Right lobe of liver (tissue), 4 donors: Measurements from ENCODE around the gene KIRREL2.

Experiments used
- POLR2A ChIP-seq: fragments of 450-650 bp; IDR thresholded peaks from one replicate; pipeline ENCODE4 v1.6.1; 2017; ENCODE audit warnings: antibody characterized with exemption, mild to moderate bottlenecking
- TF ChIP-seq, protein P1 (sequence below), 4 donors: fragments of 200-600 bp in 3 of 4; fragments of 450-650 bp in 1 of 4; IDR thresholded peaks; one replicate each; pipeline versions ENCODE4 v1.5.1 to v1.8.0; 2016 to 2022; ENCODE audit warnings: antibody characterized with exemption in 4 of 4, mild to moderate bottlenecking in 2 of 4
- donor health status: DM: no; HTN: no; CAD: no.
- donor health status: DM: no; HTN: no; CAD: no.
- donor health status: DM: no; HTN: yes; CAD: no.

DNA sequence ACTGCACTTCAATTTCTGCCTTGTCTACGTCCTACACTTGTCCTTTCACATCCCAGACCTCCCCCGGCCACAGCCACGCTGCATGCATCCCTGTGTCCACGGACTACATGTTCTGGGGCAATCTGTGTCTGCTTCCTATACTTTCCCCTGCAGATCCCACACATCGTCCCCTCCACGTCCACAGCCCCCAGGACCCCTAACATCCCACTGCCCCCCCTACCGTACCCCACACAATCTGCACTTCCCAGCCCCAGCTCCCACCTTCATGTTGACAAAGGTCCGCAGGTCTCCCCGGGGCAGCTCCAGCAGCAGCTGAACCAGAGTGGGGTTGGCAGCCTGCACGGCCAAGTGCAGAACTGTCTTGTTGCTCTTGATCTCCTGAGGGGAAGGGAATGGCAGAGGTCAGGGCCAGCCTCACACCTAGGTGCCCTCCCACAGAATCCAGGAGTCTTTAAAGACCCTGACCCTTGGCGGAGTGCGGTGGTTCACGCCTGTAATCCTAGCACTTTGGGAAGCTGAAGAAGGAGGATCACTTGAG lies 33.5 kb downstream of the KIRREL2 start:
- TF ChIP-seq, protein P1, sequence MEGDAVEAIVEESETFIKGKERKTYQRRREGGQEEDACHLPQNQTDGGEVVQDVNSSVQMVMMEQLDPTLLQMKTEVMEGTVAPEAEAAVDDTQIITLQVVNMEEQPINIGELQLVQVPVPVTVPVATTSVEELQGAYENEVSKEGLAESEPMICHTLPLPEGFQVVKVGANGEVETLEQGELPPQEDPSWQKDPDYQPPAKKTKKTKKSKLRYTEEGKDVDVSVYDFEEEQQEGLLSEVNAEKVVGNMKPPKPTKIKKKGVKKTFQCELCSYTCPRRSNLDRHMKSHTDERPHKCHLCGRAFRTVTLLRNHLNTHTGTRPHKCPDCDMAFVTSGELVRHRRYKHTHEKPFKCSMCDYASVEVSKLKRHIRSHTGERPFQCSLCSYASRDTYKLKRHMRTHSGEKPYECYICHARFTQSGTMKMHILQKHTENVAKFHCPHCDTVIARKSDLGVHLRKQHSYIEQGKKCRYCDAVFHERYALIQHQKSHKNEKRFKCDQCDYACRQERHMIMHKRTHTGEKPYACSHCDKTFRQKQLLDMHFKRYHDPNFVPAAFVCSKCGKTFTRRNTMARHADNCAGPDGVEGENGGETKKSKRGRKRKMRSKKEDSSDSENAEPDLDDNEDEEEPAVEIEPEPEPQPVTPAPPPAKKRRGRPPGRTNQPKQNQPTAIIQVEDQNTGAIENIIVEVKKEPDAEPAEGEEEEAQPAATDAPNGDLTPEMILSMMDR (IDR thresholded peaks at IDR 0.05): no peak
- TF ChIP-seq POLR2A: no peak
